CD14-positive monocyte (primary cell): ENCODE data around the gene EIF3K. TPM values are rescaled to one million over a fixed set of nuclear protein-coding genes. Genes with fewer than 3 reads are reported as not detected.

Source experiments
- DNase-seq, 3 donors: peaks; one replicate each; pipeline ENCODE4 v3.0.0-alpha.2; 2011 to 2022
- H2AFZ ChIP-seq: 2 replicates; pipeline ENCODE4 v1.6.0; 2012; ENCODE audit warnings: mild to moderate bottlenecking, low read depth, low read length, inconsistent platforms; ENCODE audit not compliant: insufficient read depth, poor library complexity, severe bottlenecking
- H3K27ac ChIP-seq, 2 donors: 1 replicate in 1 of 2; 2 replicates in 1 of 2; pipeline ENCODE4 v1.5.1; 2012 to 2013; ENCODE audit warnings: low read length in 2 of 2, control low read depth in 1 of 2, inconsistent platforms in 1 of 2, low read depth in 1 of 2, mild to moderate bottlenecking in 1 of 2
- H3K27me3 ChIP-seq, 2 donors: one replicate each; pipeline versions ENCODE4 v1.6.0 to v1.6.1; 2011 to 2013; ENCODE audit warnings: low read length in 2 of 2; ENCODE audit not compliant: control insufficient read depth in 2 of 2, insufficient read depth in 2 of 2
- H3K36me3 ChIP-seq, 2 donors: replicated peaks in 1 of 2; 1 replicate in 1 of 2; 2 replicates in 1 of 2; pipeline versions ENCODE4 v1.5.1 to v1.6.1; 2012 to 2013; ENCODE audit warnings: low read length in 2 of 2, control low read depth in 1 of 2, inconsistent platforms in 1 of 2, mild to moderate bottlenecking in 1 of 2; ENCODE audit not compliant: insufficient read depth in 2 of 2, control insufficient read depth in 1 of 2
- H3K4me1 ChIP-seq, 2 donors: 1 replicate in 1 of 2; 2 replicates in 1 of 2; pipeline versions ENCODE4 v1.5.1 to v1.6.1; 2012 to 2013; ENCODE audit warnings: low read length in 2 of 2, control low read depth in 1 of 2, inconsistent platforms in 1 of 2, mild to moderate bottlenecking in 1 of 2, moderate library complexity in 1 of 2; ENCODE audit not compliant: insufficient read depth in 2 of 2, control insufficient read depth in 1 of 2
- H3K4me2 ChIP-seq: replicated peaks from 2 replicates; pipeline ENCODE3; 2012; ENCODE audit warnings: low read length, moderate library complexity, mild to moderate bottlenecking; ENCODE audit not compliant: poor library complexity, severe bottlenecking; ENCODE audit errors: extremely low read depth
- H3K4me3 ChIP-seq, 3 experiments: fragments of 200-600 bp in 1 of 3; sonication (generic) in 1 of 3; replicated peaks in 1 of 3; 1 replicate in 2 of 3; 2 replicates in 1 of 3; pipeline ENCODE4 v1.5.1; 2011 to 2013; ENCODE audit warnings: low read length in 3 of 3, mild to moderate bottlenecking in 3 of 3, control low read depth in 2 of 3, low read depth in 2 of 3, inconsistent platforms in 1 of 3, moderate library complexity in 1 of 3
- H3K79me2 ChIP-seq: 2 replicates; pipeline ENCODE4 v1.6.0; 2012; ENCODE audit warnings: mild to moderate bottlenecking, control low read depth, inconsistent platforms, low read length, moderate library complexity; ENCODE audit not compliant: insufficient read depth
- H3K9ac ChIP-seq: 2 replicates; pipeline ENCODE4 v1.6.0; 2017; ENCODE audit warnings: low read length, mild to moderate bottlenecking; ENCODE audit not compliant: insufficient read depth, poor library complexity, severe bottlenecking
- H3K9me3 ChIP-seq, 2 donors: replicated peaks in 1 of 2; 1 replicate in 1 of 2; 2 replicates in 1 of 2; pipeline versions ENCODE4 v1.5.1 to v1.6.1; 2012 to 2013; ENCODE audit warnings: low read length in 2 of 2, control low read depth in 1 of 2; ENCODE audit not compliant: control insufficient read depth in 1 of 2, insufficient read depth in 1 of 2
- H4K20me1 ChIP-seq: 2 replicates; pipeline ENCODE4 v1.6.0; 2012; ENCODE audit warnings: mild to moderate bottlenecking, low read length, control low read depth, moderate library complexity; ENCODE audit not compliant: insufficient read depth
- H3K27ac Mint-ChIP-seq, 7 donors: one replicate each; pipeline ENCODE4 v1.8.0; 2020; ENCODE audit warnings: mild to moderate bottlenecking in 7 of 7, mixed read lengths in 7 of 7, moderate library complexity in 6 of 7, inconsistent platforms in 2 of 7
- H3K27me3 Mint-ChIP-seq, 3 donors: one replicate each; pipeline ENCODE4 v1.8.0; 2021 to 2022; ENCODE audit warnings: low read depth in 3 of 3, mild to moderate bottlenecking in 3 of 3, mixed read lengths in 3 of 3, moderate library complexity in 3 of 3, inconsistent platforms in 1 of 3
- H3K36me3 Mint-ChIP-seq, 2 donors: one replicate each; pipeline ENCODE4 v1.8.0; 2020; ENCODE audit warnings: mixed read lengths in 2 of 2, inconsistent platforms in 1 of 2, mild to moderate bottlenecking in 1 of 2
- H3K4me1 Mint-ChIP-seq: one replicate; pipeline ENCODE4 v1.8.0; 2020; ENCODE audit warnings: mild to moderate bottlenecking, mixed read lengths
- H3K4me3 Mint-ChIP-seq, 2 donors: one replicate each; pipeline ENCODE4 v1.8.0; 2020; ENCODE audit warnings: mild to moderate bottlenecking in 2 of 2, mixed read lengths in 2 of 2, moderate library complexity in 1 of 2
- H3K9me3 Mint-ChIP-seq, 7 donors: one replicate each; pipeline ENCODE4 v1.8.0; 2020 to 2022; ENCODE audit warnings: mixed read lengths in 7 of 7, mild to moderate bottlenecking in 6 of 7, moderate library complexity in 6 of 7, inconsistent platforms in 2 of 7
- CTCF ChIP-seq: fragments of 200-600 bp; IDR thresholded peaks from one replicate; pipeline ENCODE4 v1.8.0; 2022; ENCODE audit warnings: antibody characterized with exemption, mild to moderate bottlenecking
- WGBS: methylation state at CpG from one replicate; pipeline ENCODE4 v1.1.5; 2013; ENCODE audit warnings: missing lambda C conversion rate; ENCODE audit not compliant: insufficient coverage; 5-methylcytosine and 5-hydroxymethylcytosine counted together
- intact Hi-C, 2 donors: fragments of 100-400 bp; cut with micrococcal nuclease; formaldehyde crosslinking; loops; one replicate each; pipeline versions ENCODE4 v1.15.0 to v1.15.1; 2023
- polyA plus RNA-seq, 3 donors: library from polyadenylated mRNA; depleted of rRNA in 1 of 3; unstranded in 2 of 3; stranded (reverse) in 1 of 3; fragments of 300-500 nt in 2 of 3; fragments of >200 nt in 1 of 3; fragmentation: Illumina TruSeq in 2 of 3; gene quantifications; 1 replicate in 2 of 3; 2 replicates in 1 of 3; pipeline ENCODE4 v1.2.3, GENCODE V29; 2012 to 2021

EIF3K gene
- polyA plus RNA-seq, 3 donors = 326 to 1,088 (median 381) TPM

GRCh38 chr19:38678217-38678890, 59.4 kb downstream of the EIF3K start:
- H4K20me1 ChIP-seq = peaks cover 63% of the 10 kb centered on the region
- H3K27me3 ChIP-seq = no peaks in the 10 kb centered on the region
- no peak for DNase-seq
- H3K27ac Mint-ChIP-seq = peak overlapping the region; percentile 37 to 96 (median 85)
- peaks cover 37 to 40% of the 10 kb centered on the region in 2 donors for H3K36me3 Mint-ChIP-seq
- 67% methylated on average over 8 of the region's 15 CpGs for WGBS
- H3K4me3 ChIP-seq = no peak overlapping the region
- H3K36me3 ChIP-seq = peaks cover 0 to 22% of the 10 kb centered on the region in 2 donors
- no peak overlapping the region for H2AFZ ChIP-seq
- peaks cover 90% of the 10 kb centered on the region for H3K4me1 Mint-ChIP-seq
- intact Hi-C loops = no loop called here
- peaks cover 97% of the 10 kb centered on the region for H3K79me2 ChIP-seq
- H3K4me2 ChIP-seq = no peak overlapping the region
- H3K9me3 Mint-ChIP-seq = no peaks in the 10 kb centered on the region
- no peak overlapping the region for H3K9ac ChIP-seq
- H3K27me3 Mint-ChIP-seq = peaks cover 0 to 1% (median 0%) of the 10 kb centered on the region in 3 donors
- peak overlapping the region in 1 of 2 donors; percentile 25 for H3K4me3 Mint-ChIP-seq
- no peak for TF ChIP-seq CTCF
- no peaks in the 10 kb centered on the region for H3K9me3 ChIP-seq
- peaks cover 69 to 84% of the 10 kb centered on the region in 2 donors for H3K4me1 ChIP-seq
- peak overlapping the region in 1 of 2 donors; percentile 66 for H3K27ac ChIP-seq

GRCh38 chr19:38678891-38679494, 60.0 kb downstream of the EIF3K start:
- no peak for DNase-seq
- Histone ChIP-seq H3K9ac (no peak overlapping the region), H3K27me3 (no peaks in the 10 kb centered on the region), H3K4me2 (no peak overlapping the region), H3K4me3 (no peak overlapping the region), H3K79me2 (peaks cover 99% of the 10 kb centered on the region), H2AFZ (no peak overlapping the region), H3K9me3 (no peaks in the 10 kb centered on the region), H3K36me3 (peaks cover 0 to 22% of the 10 kb centered on the region in 2 donors), H4K20me1 (peaks cover 62% of the 10 kb centered on the region), H3K4me1 (peaks cover 72 to 87% of the 10 kb centered on the region in 2 donors), H3K27ac (peak overlapping the region; percentile 59 to 66)
- peak overlapping the region; percentile 73 to 96 (median 87) for H3K27ac Mint-ChIP-seq
- no peak for TF ChIP-seq CTCF
- 91% methylated on average over 7 of the region's 7 CpGs for WGBS
- H3K36me3 Mint-ChIP-seq = peaks cover 37 to 40% of the 10 kb centered on the region in 2 donors
- H3K4me1 Mint-ChIP-seq = peaks cover 94% of the 10 kb centered on the region
- H3K9me3 Mint-ChIP-seq = no peaks in the 10 kb centered on the region
- peaks cover 0 to 1% (median 0%) of the 10 kb centered on the region in 3 donors for H3K27me3 Mint-ChIP-seq
- intact Hi-C loops = no loop called here
- H3K4me3 Mint-ChIP-seq = peak overlapping the region in 1 of 2 donors; percentile 25
